Stimulated activated CD8-positive, alpha-beta memory T cell treated with anti-CD3 and anti-CD28 coated beads, Interleukin-4, amount 100 ng/mL, for 48 hours (primary cell): ENCODE data around the gene PTGDR2.

Source experiments
- DNase-seq: peaks from one replicate; pipeline ENCODE4 v3.0.0-alpha.2; 2020

The PTGDR2 gene

GRCh38 chr11:60858731-60859464 is 3.1 kb upstream of the PTGDR2 start:
- no peak for DNase-seq

DNA sequence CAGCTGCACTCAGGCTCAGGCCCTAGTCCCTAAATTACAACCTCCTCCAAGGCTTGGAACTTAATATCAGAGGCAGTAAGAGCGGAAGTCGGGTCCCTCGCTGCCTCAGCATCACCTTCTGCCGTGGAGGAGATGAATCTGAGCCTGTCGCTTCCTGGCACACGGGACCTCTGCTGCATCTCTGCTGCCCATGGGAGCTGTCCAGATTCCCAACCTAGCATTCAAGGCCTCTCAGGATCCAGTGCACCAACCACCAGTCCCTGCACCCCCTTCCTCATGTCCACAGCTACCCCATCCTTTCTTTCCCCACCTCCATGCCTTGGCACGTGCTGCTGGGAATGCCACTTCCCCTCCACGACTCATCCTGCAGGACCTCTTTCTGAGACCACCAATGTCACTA is 2.5 kb upstream of the PTGDR2 start:
- DNase-seq = no peak

GRCh38 chr11:60857378-60858232 is 1.9 kb upstream of the PTGDR2 start:
- DNase-seq = no peak

GRCh38 chr11:60854847-60855725 is 664 bp downstream of the PTGDR2 start:
- no peak for DNase-seq

GRCh38 chr11:60854140-60854846 is 1.5 kb downstream of the PTGDR2 start:
- DNase-seq = no peak

DNA sequence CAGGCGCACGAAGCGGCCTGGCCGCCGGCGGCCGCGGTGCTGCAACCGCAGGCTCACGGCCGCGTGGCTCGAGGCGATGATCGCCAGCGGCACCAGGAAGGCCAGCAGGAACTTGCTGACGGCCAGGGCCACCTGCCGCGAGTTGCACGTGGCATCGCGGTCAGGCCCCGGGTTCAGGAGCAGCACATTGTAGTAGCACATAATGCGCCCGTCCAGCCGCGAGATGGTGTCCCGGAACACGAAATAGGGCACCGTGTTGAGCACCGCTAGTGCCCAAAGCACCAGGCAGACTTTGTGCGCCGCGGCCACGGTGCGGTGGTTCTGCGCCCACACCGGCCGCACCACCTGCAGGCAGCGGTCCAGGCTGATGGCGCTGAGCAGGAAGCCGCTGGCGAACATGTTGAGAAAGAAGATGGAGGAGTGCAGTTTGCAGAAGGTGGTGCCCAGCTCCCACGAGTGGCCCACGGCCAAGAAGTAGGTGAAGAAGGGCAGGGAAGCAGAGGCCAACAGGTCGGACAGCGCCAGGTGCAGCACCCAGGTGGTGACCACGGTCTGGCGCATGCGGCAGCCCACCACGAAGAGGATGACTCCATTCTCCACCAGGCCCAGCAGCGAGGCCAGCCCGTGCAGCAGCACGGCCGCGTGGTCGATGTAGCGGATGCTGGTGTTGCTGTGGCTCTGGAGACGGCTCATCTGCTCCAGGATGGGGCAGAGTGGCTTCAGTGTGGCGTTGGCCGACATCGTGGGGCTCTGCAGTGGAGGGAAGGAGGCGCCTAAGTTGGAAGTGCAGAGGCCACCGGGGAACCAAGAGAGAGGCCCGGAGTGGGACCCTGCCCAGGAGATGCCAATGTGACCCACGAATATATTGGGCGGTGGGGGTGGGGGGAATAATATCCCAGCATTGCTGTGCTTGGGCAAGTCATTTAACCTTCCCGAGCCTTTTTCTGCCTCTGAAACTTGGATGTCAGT is 2.5 kb downstream of the PTGDR2 start:
- DNase-seq = no peak

DNA sequence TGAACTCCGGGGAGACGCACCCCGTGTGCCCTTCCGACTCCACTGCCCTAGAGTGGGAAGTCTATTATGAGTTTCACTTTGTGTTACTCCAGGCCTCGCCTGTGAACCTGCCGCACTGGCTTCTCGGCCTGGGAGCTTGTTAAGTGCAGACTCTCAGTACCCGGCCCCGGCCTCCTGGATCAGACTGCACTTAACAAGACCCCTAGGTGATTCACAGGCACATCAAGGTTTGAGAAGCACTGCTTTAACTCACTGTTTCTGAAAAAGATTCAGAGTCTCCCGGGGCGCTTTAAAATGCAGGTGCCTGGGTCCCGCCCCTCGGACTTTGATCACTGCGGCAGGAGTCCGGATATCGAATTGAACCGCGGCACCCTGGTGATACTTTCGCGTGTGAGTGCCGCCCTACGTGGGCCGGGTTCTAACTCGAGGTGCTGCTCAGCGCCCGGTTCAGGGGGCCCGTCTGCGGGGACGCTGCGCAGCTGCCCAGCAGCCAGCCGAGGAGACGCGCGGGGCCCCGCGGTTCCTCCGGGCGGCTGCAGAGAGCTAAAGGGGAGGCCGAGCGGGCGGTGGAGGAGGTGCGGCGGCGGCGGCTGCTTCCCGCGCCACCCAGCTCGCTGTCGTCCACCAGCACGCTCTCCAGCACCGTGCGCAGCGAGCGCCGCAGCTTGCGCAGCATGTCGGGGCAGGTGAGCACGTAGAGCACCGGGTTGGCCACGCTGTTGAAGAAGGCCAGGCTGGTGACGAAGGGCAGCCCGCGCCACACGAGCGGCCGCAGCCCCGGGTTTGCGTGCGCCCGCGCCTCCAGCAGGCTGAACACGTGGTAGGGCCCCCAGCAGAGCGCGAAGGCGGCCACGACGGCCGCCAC is 3.4 kb downstream of the PTGDR2 start:
- no peak for DNase-seq

GRCh38 chr11:60851327-60852104 is 4.2 kb downstream of the PTGDR2 start:
- no peak for DNase-seq

GRCh38 chr11:60849641-60850520 is 5.9 kb downstream of the PTGDR2 start:
- no peak for DNase-seq

- DNase-seq = no peak
These were observed 7.0 kb downstream of the PTGDR2 start for GRCh38 chr11:60848714-60849151.

GRCh38 chr11:60847896-60848295 is 7.9 kb downstream of the PTGDR2 start:
- DNase-seq = no peak

GRCh38 chr11:60847281-60847680 is 8.5 kb downstream of the PTGDR2 start:
- DNase-seq = no peak

GRCh38 chr11:60845338-60845737 is 10.4 kb downstream of the PTGDR2 start:
- DNase-seq = no peak

DNA sequence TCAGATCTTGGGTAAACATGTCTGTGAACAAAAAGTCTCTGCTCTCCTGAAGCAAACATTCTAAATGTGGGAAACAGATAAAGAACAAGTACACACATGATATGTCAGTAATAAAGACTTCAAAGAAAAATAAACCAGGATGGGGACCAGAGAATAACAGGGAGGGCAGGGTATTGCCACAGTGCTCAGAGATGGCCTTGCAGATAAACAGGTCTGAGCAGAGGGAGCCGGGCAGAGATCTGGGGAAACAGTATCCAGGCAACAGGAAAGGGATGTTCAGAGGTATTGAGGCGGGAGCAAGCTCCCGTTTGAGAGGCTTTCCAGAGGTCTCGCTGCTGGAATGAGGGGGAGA is 10.9 kb downstream of the PTGDR2 start:
- DNase-seq = no peak

- no peak for DNase-seq
These were observed 11.5 kb downstream of the PTGDR2 start for GRCh38 chr11:60844045-60844869.

- no peak for DNase-seq
These were observed 12.8 kb downstream of the PTGDR2 start for GRCh38 chr11:60842668-60843600.
